GM19324 (cell line): ENCODE data around the gene CNTNAP4.

Experiments
- ATAC-seq: cut with Tn5 transposase; IDR thresholded peaks from one replicate; pipeline ENCODE4 v1.9.1; 2021; ENCODE audit warnings: mild to moderate bottlenecking, moderate library complexity; ENCODE audit not compliant: unreplicated experiment, low FRiP score

The CNTNAP4 gene

GRCh38 chr16:76387994-76388393 is 110.8 kb downstream of the CNTNAP4 start:
- ATAC-seq, result no peak

DNA sequence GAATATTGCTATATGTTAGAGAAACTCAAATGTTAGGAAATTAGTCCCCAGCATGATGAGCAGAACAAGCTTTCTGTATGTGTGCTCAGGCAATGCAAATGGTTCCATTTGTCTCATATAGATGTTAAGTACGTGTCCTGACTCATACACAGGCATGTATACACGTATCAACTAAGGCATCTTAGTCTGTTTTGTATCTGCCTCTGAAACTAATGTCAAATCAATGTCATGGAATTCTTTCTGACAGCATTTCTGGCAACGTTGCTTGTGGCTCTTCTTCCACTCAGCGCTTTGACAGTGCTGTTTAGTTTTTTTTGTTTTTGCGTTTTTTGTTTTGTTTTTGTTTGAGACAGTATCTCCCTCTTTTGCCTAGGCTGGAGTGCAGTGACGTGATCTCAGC is 111.9 kb downstream of the CNTNAP4 start:
- no peak for ATAC-seq

DNA sequence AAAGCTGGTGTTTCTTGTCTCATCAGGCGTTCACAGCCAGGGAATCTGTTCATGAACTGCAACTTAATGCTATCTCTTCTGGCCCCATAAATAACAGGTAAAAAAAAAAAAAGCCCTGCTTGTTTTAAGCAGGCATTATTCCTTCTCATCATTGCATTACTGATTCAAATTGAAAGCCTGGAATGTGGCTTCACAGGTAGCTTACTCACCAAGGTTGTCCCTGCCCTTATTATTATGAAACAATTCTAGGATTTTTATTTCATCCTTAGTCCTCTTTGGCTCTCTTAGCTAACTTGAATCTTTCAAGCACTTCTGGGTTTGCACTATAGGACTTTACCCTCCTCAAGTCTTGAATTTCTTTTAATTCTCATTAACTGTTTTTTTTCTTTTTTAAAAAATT is 113.3 kb downstream of the CNTNAP4 start:
- ATAC-seq, result no peak

GRCh38 chr16:76396977-76397376 is 119.8 kb downstream of the CNTNAP4 start:
- ATAC-seq, result no peak

- no peak for ATAC-seq
Observed at GRCh38 chr16:76409706-76410105, 132.5 kb downstream of the CNTNAP4 start.

DNA sequence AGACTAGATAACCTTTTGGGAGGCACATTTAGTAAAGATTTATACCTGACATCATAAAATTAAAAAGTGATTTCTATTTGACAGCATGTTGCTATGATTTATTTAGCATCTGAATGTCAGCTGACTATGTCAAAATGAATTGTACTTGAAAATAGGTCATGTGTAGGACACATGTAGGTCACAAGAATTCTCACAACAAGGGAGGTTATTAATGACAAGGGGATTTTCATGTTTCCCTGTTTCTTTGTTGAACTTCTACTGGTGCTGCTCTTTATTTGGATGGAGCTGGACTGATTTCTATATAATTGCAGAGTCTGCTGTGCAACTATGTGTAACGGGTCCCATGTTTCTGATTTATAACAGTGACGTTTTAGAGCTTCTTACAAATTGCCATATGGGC is 144.4 kb downstream of the CNTNAP4 start:
- ATAC-seq, result no peak

DNA sequence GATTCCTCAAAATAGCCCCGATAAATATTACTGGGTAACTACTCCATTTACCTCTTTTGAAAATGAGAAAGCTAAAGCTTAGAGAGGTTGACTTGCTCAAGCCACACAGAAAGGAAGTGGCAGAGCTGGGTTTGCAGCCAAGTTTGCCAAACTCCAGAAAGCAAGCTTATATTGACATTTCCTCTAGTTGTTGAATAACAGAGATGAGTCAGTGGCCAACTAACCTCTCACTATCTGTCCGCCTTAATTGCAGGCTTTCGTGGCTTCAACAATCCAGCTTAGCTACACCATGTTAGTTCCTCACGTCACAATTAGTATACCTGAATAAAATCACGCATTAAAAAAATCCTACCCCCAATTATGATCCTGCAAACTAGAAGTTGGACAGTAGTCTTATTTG is 151.7 kb downstream of the CNTNAP4 start:
- ATAC-seq, result no peak

- no peak for ATAC-seq
Observed at GRCh38 chr16:76441391-76441790, 164.2 kb downstream of the CNTNAP4 start.

- no peak for ATAC-seq
Observed at GRCh38 chr16:76441876-76442275, 164.7 kb downstream of the CNTNAP4 start.

DNA sequence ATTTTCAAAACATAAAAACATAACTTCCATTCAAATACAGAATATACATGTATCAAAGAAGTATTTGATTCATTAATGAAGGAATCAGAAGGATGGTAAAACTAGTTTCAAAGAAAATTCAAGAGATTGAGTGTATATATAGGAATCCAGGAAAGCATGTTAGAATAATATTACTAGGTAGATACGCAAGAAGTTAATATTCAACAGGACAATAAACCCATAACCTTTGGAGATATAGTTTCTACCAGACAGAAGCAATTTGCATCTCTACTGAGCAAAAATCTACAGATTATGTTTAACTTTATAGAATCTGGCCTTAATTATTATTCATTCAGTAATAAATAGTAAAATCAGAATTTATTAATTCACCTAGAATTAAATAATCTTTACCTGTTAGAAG is 166.8 kb downstream of the CNTNAP4 start:
- no peak for ATAC-seq

GRCh38 chr16:76444832-76445231 is 167.6 kb downstream of the CNTNAP4 start:
- no peak for ATAC-seq

DNA sequence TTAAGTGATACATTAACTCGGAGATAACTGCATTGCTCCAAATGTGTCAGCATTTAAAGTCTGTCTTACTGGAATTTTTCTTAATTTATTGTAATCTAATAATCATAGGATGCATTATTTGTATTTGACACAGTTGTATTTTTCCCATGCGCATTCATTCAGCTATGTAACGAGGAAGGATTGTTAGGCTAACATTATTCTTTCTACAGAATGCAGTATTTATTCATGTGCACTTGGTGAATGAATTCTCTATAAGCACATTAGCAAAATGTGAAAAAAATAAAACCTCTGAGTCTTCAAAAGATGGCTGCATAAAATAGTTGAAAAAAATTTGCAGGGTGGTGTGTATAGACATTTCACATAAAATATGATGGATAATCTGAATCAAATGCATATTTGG is 168.6 kb downstream of the CNTNAP4 start:
- ATAC-seq, result no peak

- ATAC-seq, result no peak
Observed at GRCh38 chr16:76446251-76446650, 169.1 kb downstream of the CNTNAP4 start.

DNA sequence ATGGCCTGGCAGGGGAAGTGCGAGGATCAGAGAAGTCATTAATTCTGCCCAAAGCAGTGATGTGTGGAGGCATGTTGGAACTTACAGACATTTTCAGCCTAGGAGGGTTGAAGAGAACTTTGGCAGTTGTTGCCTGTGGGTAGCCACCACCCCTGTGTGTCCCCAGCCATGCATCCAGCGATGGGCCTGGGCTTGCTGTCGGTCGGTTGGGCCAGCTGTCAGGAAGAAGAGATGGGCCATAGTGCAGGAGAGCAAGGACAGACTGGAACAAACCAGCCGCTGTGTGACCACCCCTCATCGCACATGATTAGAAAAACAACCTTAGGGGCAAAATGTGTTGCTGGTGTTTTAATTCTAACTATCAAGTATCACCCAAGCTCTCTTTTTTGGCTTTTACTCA is 173.7 kb downstream of the CNTNAP4 start:
- ATAC-seq, result no peak

DNA sequence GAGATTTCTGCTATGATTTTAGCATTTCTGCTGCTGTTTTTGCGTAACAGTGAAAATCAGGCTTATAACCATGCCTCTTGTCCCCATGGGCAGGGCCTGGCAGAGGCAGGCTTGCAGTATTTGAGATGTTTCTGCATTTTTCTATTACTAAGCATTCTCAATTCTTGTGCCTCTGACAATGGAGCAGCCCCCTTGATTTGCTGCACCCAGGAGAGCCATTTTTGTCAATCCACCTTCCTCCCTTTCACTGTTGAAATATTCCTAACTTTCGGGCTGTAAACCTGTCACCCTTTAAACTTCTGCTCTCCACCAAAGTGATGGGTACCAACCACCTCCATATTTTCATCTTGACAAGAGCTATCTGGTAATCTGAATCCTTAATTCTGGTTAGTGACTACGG is 178.1 kb downstream of the CNTNAP4 start:
- no peak for ATAC-seq

GRCh38 chr16:76456016-76456415 is 178.8 kb downstream of the CNTNAP4 start:
- ATAC-seq, result no peak

- ATAC-seq, result no peak
Observed at GRCh38 chr16:76459111-76459510, 181.9 kb downstream of the CNTNAP4 start.

DNA sequence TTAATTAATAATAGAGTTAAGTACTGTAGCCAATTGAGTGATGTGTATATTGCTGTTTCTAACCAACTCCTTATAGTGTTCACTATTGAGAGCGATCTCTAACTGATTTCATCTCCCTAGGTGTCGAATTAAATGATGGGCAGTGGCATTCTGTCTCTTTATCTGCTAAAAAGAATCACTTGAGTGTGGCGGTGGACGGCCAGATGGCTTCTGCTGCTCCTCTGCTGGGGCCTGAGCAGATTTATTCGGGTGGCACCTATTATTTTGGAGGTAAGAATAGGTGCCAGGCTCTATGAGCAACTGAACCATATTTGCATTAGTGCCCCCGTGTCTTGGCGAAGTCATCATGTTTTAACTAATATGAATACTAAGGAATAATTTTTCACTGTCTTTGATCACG is 184.6 kb downstream of the CNTNAP4 start:
- no peak for ATAC-seq

DNA sequence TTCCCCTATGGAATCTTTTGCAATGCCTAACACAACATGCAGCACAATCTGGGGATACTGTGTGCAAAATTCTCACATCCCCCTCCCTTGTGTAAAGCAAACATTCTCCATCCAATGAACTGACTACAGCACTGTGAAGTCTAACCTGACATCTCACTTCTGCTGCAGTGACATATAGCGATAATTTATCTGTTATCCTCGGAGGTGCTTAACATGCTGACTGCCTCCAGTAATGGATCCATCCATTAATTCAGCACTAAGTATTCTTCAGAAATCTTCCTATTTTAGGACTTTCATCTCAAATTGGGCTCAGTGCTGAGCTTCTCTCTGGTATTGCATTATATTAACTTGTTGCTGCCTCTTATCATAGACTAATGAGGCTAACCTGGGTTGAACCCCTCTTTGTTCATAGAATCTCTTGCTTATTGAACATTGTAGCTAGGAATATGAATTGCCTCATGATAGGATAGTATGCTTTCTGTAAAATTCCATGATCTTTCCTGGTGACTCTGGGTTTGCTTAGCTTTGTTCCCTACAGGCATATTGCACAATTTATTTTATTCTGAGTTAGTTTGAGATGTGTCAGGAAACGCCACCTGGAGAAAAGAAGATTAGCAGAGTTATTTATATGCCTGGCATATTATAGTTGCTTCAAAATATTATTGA is 187.9 kb downstream of the CNTNAP4 start:
- ATAC-seq, result no peak

GRCh38 chr16:76466871-76467270 is 189.7 kb downstream of the CNTNAP4 start:
- ATAC-seq, result no peak

DNA sequence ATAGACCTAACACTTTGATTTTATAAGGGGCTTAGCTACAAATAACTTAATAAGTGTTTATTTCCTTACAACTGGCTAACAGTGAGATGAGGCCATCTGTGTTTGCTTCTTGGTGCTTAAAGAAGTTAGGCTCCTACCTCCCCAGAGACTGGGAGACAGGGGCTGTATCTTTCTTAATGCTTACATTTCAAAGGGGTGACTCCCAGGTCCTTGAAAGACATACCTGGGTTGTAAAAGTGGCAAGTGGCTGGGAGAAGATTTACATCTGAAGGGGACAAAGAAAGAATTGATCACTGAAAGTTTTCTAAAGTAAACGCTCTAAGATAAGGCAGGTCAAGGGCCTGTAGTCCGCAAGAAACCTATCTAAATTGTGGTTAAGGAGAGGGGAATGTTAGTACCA is 196.8 kb downstream of the CNTNAP4 start:
- ATAC-seq, result no peak

- ATAC-seq, result no peak
Observed at GRCh38 chr16:76478105-76478504, 200.9 kb downstream of the CNTNAP4 start.

DNA sequence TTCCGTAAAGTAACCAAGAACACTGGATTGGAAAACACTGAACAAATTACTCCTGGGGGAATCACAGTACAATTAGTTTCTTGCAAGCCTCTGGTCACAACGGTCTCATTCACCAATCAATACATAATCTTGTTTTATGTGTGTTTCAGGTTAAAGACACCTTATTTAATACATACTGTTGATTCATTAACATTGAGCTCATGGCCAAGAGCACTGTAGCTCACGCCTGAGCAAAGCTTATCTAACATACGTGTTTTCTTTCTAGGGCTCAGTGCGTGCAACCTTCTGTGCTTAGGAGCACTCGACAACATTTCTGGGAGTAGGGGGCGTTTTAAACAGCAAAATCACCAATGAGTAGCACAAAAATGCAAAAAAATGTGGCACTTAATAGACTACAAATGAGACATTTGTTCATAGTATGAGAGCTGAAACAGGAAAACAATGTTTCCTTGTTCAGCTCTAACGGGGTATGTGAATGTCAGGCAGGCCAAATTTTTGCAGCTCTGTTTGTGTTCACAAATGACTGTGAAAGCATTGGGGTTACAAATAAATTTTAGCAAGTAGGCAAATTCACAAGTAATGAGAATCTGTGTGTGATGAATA is 206.2 kb downstream of the CNTNAP4 start:
- no peak for ATAC-seq
